Lower lobe of right lung (tissue), 2 donors: ENCODE measurements around the gene C1orf115. TPM values are rescaled to one million over a fixed set of nuclear protein-coding genes. Genes with fewer than 3 reads are reported as not detected.

Experiments
- ATAC-seq, 2 donors: fragments of 200-7000 bp; cut with Tn5 transposase; one replicate each; pipeline ENCODE4 v1.9.1; 2020 to 2022; ENCODE audit warnings: mild to moderate bottlenecking in 2 of 2, moderate library complexity in 2 of 2
- DNase-seq: peaks from one replicate; pipeline ENCODE4 v3.0.0-alpha.2; 2020
- H3K27ac ChIP-seq: fragments of 200-600 bp; one replicate; pipeline ENCODE4 v1.8.0; 2022
- H3K27me3 ChIP-seq: fragments of 200-600 bp; one replicate; pipeline ENCODE4 v1.8.0; 2022; ENCODE audit warnings: low read depth
- H3K36me3 ChIP-seq: fragments of 200-600 bp; one replicate; pipeline ENCODE4 v1.8.0; 2022; ENCODE audit warnings: mild to moderate bottlenecking
- H3K4me1 ChIP-seq: fragments of 200-600 bp; one replicate; pipeline ENCODE4 v1.8.0; 2022
- H3K4me3 ChIP-seq: fragments of 200-600 bp; one replicate; pipeline ENCODE4 v1.8.0; 2022; ENCODE audit warnings: mild to moderate bottlenecking
- H3K9me3 ChIP-seq: fragments of 200-600 bp; one replicate; pipeline ENCODE4 v1.8.0; 2022
- CTCF ChIP-seq: fragments of 200-600 bp; IDR thresholded peaks from one replicate; pipeline ENCODE4 v1.8.0; 2022; ENCODE audit warnings: antibody characterized with exemption, mild to moderate bottlenecking
- intact Hi-C: fragments of 100-400 bp; cut with DNase I; formaldehyde crosslinking; loops from one replicate; pipeline ENCODE4 v1.11.0; 2022
- total RNA-seq: library from RNA; stranded (reverse); fragmentation: NEBNext Ultra II Directional; extraction: Animal tissue kit (Norgen Biotek cat#: 25700); gene quantifications from one replicate; pipeline ENCODE4 v1.2.1, GENCODE V29; 2021
- donor health status: DM: no; HTN: yes; CAD: no; lungs with severe emphysema.

C1orf115 gene
- total RNA-seq, 1 donor from 2014 or later, result 26.3 TPM

DNA sequence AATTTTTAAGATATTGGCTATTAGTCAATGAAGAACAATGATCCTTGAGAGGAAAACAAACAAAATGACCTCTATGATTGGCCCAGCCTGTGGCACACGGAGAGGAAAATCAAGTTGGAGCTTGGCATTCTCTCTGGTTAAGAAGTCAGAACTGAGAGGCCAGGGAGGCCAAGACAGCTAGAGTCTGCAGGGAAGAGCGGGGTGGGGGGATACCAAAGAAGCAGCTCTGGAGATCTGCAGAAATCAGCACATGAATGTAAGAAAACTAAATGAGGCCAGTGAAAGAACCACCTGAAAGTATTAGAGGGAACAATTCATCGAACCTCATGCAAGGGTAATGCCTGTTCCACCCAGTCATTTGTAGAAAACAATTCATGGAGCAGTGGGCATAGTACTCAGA, 23.8 kb upstream of the C1orf115 start:
- no peak overlapping the region for H3K4me3 ChIP-seq
- no peak overlapping the region for H3K27ac ChIP-seq
- H3K27me3 ChIP-seq, result no peaks in the 10 kb centered on the region
- H3K9me3 ChIP-seq, result no peaks in the 10 kb centered on the region
- no peaks in the 10 kb centered on the region for H3K36me3 ChIP-seq
- no peaks in the 10 kb centered on the region for H3K4me1 ChIP-seq
- no peak for TF ChIP-seq CTCF
- DNase-seq (no peak), ATAC-seq (no peak)
- intact Hi-C loops, result no loop called here

GRCh38 chr1:220669005-220669404, 21.2 kb upstream of the C1orf115 start:
- Histone ChIP-seq H3K27ac (no peak overlapping the region), H3K9me3 (no peaks in the 10 kb centered on the region), H3K27me3 (no peaks in the 10 kb centered on the region), H3K4me3 (no peak overlapping the region), H3K36me3 (no peaks in the 10 kb centered on the region), H3K4me1 (no peaks in the 10 kb centered on the region)
- DNase-seq (no peak), ATAC-seq (no peak)
- intact Hi-C loops, result no loop called here
- no peak for TF ChIP-seq CTCF

- intact Hi-C loops, result no loop called here
- no peak for ATAC-seq
These were observed 19.8 kb upstream of the C1orf115 start for GRCh38 chr1:220670365-220670764.

GRCh38 chr1:220673921-220674320, 16.2 kb upstream of the C1orf115 start:
- H3K27ac ChIP-seq, result no peak overlapping the region
- no peaks in the 10 kb centered on the region for H3K4me1 ChIP-seq
- ATAC-seq (no peak), DNase-seq (no peak)
- intact Hi-C loops, result no loop called here
- no peaks in the 10 kb centered on the region for H3K27me3 ChIP-seq
- no peak for TF ChIP-seq CTCF
- H3K9me3 ChIP-seq, result no peaks in the 10 kb centered on the region
- no peak overlapping the region for H3K4me3 ChIP-seq
- H3K36me3 ChIP-seq, result no peaks in the 10 kb centered on the region

More at GRCh38 chr1:220670365-220670764, 19.8 kb upstream of the C1orf115 start:
- no peaks in the 10 kb centered on the region for H3K4me1 ChIP-seq
- H3K27me3 ChIP-seq, result no peaks in the 10 kb centered on the region
- no peaks in the 10 kb centered on the region for H3K9me3 ChIP-seq
- DNase-seq, result no peak
- TF ChIP-seq CTCF, result no peak
- H3K27ac ChIP-seq, result no peak overlapping the region
- H3K4me3 ChIP-seq, result no peak overlapping the region
- H3K36me3 ChIP-seq, result no peaks in the 10 kb centered on the region

GRCh38 chr1:220677251-220677650, 12.9 kb upstream of the C1orf115 start:
- ATAC-seq, result no peak
- peaks cover 9% of the 10 kb centered on the region for H3K4me1 ChIP-seq

More at GRCh38 chr1:220677251-220677650, 12.9 kb upstream of the C1orf115 start:
- no peak for TF ChIP-seq CTCF
- no peak overlapping the region for H3K4me3 ChIP-seq
- H3K36me3 ChIP-seq, result no peaks in the 10 kb centered on the region
- H3K27me3 ChIP-seq, result no peaks in the 10 kb centered on the region
- H3K27ac ChIP-seq, result no peak overlapping the region
- DNase-seq, result no peak
- no peaks in the 10 kb centered on the region for H3K9me3 ChIP-seq
- intact Hi-C loops, result no loop called here
